ENCODE measurements around the gene P4HA1. TPM values are rescaled to one million over a fixed set of nuclear protein-coding genes. Genes with fewer than 3 reads are reported as not detected.

The P4HA1 gene
- total RNA-seq, 2 experiments from 2014 or later: 29.8 to 30.5 TPM

DNA sequence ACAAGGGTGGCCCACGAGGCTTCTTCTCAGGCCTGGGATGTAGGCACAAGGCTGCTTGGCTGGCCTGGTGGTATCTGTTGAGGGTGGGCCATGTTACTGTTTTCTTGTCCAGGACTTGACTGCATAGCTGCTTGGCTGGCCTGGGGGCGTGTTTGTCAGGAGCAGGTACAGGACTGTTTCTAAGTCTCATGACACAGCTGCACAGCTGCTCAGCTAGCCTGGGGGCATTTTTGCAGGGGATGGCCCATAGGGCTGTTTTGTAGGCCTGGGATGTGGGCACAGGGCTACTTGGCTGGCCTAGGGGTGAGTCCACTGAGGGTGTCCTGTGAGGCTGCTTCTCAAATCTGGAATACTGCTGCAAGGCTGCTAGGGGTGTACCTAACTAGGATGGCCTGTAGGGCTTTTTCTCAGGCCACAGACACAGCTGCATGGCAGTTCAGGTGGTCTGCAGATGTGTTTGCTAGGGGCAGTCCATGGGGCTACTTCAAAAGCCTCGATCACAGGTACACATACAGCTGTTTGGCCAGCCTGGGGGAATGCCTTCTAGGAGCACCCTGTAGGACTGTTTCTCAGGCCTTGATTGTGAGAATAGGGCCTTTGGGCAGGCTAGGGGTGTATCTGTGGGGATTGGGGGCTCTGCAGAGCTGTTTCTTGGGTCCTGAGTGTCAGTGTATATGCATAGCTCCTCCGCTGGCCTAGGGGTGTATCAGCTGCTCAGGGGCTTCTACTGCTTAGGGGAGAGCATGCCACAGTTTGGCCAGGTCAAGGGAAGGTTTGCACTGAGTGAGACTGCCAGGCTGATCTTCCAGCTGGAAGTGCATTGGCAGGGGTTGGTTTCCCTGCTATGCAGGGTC lies 115.4 kb downstream of the P4HA1 start:
- H3K36me3 Mint-ChIP-seq: peaks cover 7% of the 10 kb centered on the region
- ATAC-seq (no peak), DNase-seq (no peak)
- no peak overlapping the region for H3K4me3 Mint-ChIP-seq
- peaks cover 26% of the 10 kb centered on the region for H3K9me3 Mint-ChIP-seq (ENCODE audit: low read depth)
- H3K27me3 Mint-ChIP-seq: peaks cover 6% of the 10 kb centered on the region
- CTCF ChIA-PET: no interaction called here
- no peaks in the 10 kb centered on the region for H3K4me1 Mint-ChIP-seq
- no peak overlapping the region for H3K27ac Mint-ChIP-seq

DNA sequence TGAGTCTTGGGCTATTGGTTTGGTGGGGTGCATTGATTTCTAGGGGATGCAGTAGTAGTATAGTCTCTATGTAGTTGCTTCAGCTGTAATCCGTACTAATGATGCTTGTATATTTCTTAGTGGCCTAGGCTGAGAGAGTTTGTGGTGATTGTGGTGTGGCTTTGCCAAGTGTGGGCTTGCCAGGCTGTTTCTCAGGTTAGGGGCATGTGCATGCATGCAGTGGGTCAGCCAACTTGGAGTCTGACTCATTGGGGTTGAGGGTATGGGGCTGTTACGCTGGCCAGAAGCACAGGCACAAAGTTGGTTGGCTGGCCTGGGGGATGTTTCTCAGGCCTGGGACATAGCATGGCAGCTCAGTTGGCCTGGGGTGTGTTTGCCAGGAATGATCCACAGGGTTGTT lies 116.3 kb downstream of the P4HA1 start:
- Mint-ChIP-seq H3K4me1 (no peaks in the 10 kb centered on the region), H3K27me3 (peaks cover 12% of the 10 kb centered on the region), H3K36me3 (peaks cover 7% of the 10 kb centered on the region), H3K27ac (no peak overlapping the region), H3K4me3 (no peak overlapping the region), H3K9me3 (ENCODE audit: low read depth) (peaks cover 29% of the 10 kb centered on the region)
- CTCF ChIA-PET: no interaction called here
- DNase-seq: no peak
- ATAC-seq: no peak

DNA sequence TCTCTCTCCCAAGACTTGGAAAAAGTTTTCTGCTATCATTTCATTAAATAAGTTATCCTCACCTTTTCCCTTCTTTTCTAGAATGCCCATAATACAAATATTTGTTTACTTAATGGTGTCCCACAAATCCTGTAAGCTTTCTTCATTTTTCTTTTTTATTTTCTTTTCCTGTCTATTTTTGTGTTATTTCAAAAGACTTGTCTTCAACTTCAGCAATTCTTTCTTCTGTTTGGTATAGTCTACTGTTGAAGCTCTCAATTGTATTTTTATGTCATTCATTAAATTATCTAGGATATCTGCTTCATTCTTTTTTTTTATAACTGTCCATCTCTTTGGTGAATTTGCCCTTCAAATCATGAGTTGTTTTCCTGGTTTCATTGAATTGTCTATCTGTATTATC lies 117.0 kb downstream of the P4HA1 start:
- ATAC-seq (no peak), DNase-seq (no peak)
- Mint-ChIP-seq H3K9me3 (ENCODE audit: low read depth) (peaks cover 30% of the 10 kb centered on the region), H3K27me3 (peaks cover 14% of the 10 kb centered on the region), H3K4me3 (no peak overlapping the region), H3K27ac (no peak overlapping the region), H3K4me1 (no peaks in the 10 kb centered on the region), H3K36me3 (peaks cover 7% of the 10 kb centered on the region)
- CTCF ChIA-PET: no interaction called here

DNA sequence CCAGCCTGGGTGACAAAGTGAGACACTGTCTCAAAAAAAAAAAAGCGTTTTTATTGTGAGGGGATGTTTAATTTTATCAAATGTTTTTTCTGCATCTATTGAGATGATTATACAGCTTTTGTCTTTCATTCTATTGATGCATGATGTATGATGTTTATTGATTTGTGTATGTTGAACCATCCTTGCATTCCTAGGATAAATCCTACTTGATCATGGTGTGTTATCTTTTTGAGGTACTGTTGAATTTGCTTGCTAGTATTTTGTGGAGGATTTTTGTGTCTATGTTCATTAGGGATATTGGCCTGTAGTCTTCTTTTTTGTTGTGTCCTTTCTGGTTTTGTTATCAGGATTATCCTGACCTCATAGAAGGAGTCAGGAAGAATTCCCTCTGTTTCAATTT lies 119.8 kb downstream of the P4HA1 start:
- peaks cover 30% of the 10 kb centered on the region for H3K9me3 Mint-ChIP-seq (ENCODE audit: low read depth)
- H3K27ac Mint-ChIP-seq: no peak overlapping the region
- H3K36me3 Mint-ChIP-seq: peaks cover 9% of the 10 kb centered on the region
- ATAC-seq (no peak), DNase-seq (no peak)
- CTCF ChIA-PET: no interaction called here
- no peak overlapping the region for H3K4me3 Mint-ChIP-seq
- no peaks in the 10 kb centered on the region for H3K4me1 Mint-ChIP-seq
- peaks cover 21% of the 10 kb centered on the region for H3K27me3 Mint-ChIP-seq

Other genes starting within 250 kb of the P4HA1 start
- not detected for gene OIT3, start 203.1 kb downstream of the P4HA1 start, total RNA-seq
- not detected for gene PLA2G12B, start 142.1 kb downstream of the P4HA1 start, total RNA-seq
- 1 to 10 TPM; 1.2 TPM for gene NUDT13, start 13.6 kb upstream of the P4HA1 start, total RNA-seq
- 10 to 100 TPM; 26.7 to 30.5 TPM for gene ECD, start 71.1 kb upstream of the P4HA1 start, total RNA-seq
- 10 to 100 TPM; 13.4 to 14.7 TPM for gene FAM149B1, start 71.3 kb upstream of the P4HA1 start, total RNA-seq
- gene DNAJC9, start 150.4 kb upstream of the P4HA1 start, total RNA-seq: 10 to 100 TPM; 63.5 to 65.1 TPM
- gene MRPS16, start 155.8 kb upstream of the P4HA1 start, total RNA-seq: 100 to 1,000 TPM in 1 of 2 experiments, 10 to 100 TPM in 1; 79.2 to 110 TPM